ENCODE data around the gene LHPP.

Gene LHPP

DNA sequence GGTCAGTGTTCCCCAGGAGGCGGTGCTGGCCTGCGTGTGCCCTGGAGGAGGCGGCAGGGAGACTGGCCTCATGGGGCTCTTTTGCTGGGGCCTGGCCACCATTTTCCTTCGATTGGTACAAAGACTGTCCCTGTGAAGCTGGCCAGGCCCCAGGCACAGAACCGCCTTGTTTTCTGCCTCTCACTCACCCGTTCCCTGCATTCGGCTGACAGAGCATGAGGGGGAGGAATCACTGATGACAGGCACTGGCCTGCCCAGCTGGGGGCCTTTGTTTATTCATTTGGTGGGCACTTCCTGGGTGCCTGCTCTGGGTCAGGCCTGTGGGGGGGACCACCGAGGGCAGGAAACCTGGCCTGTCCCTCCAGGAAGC, 143.4 kb downstream of the LHPP start:
- H2BK15ac ChIP-seq (replicated peaks; ENCODE audit: low read depth): no peak overlapping the region
- H3K4me3 ChIP-seq (ENCODE audit: low read length): no peak overlapping the region
- no peaks in the 10 kb centered on the region for H3K27me3 ChIP-seq (ENCODE audit: insufficient read depth, low read length, poor library complexity)
- no peak overlapping the region for H3K4me2 ChIP-seq (ENCODE audit: low read length)
- no peak overlapping the region for H2BK5ac ChIP-seq (ENCODE audit: low read length)
- no peak for DNase-seq
- no peaks in the 10 kb centered on the region for H3K36me3 ChIP-seq (ENCODE audit: control insufficient read depth, insufficient read depth, low read length)
- no CpG with 5 or more reads among the region's 8 CpGs for WGBS (ENCODE audit: extremely low coverage, insufficient coverage, low lambda C conversion rate)
- H3K79me2 ChIP-seq (ENCODE audit: control insufficient read depth, insufficient read depth, low read length): no peaks in the 10 kb centered on the region
- no peak overlapping the region for H3K18ac ChIP-seq (ENCODE audit: low read length)
- H2AK5ac ChIP-seq (ENCODE audit: low read length): no peak overlapping the region
- H3K4ac ChIP-seq (ENCODE audit: low read depth, low read length): no peak overlapping the region
- no peak overlapping the region for H4K5ac ChIP-seq (ENCODE audit: low read length)
- H2BK120ac ChIP-seq (ENCODE audit: low read depth, low read length): no peak overlapping the region
- H3K4me1 ChIP-seq (ENCODE audit: control insufficient read depth, low read depth, low read length): no peaks in the 10 kb centered on the region
- H3K9ac ChIP-seq (ENCODE audit: low read length): no peak overlapping the region
- H3K27ac ChIP-seq (ENCODE audit: low read depth, low read length): no peak overlapping the region
- H3K23ac ChIP-seq (ENCODE audit: low read length): no peak overlapping the region
- no peak overlapping the region for H4K8ac ChIP-seq (ENCODE audit: low read depth, low read length)
- H3K79me1 ChIP-seq (ENCODE audit: low read length): no peaks in the 10 kb centered on the region
- H3K56ac ChIP-seq (ENCODE audit: low read length): no peak overlapping the region

DNA sequence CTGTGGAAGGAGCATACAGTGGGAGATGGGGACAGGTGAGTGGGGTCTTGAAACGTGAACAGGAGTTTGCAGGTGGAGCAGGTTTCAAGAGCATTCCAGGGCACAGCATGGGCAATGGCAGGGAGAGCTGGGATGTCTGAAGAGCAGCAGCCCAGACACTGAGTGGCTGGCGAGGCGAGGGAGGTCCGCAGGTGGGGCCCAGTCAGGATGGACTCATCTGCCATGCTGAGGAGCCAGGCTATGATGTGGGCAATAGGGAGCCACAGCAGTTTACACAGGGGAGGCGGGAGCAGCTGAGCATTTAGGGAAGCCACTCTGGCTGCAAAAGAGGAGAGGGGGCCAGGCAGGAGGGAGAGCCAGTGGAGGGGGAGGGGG, 143.8 kb downstream of the LHPP start:
- H3K23ac ChIP-seq (ENCODE audit: low read length): no peak overlapping the region
- no peak for DNase-seq
- no peak overlapping the region for H2BK15ac ChIP-seq (replicated peaks; ENCODE audit: low read depth)
- no peak overlapping the region for H3K4ac ChIP-seq (ENCODE audit: low read depth, low read length)
- no peak overlapping the region for H3K9ac ChIP-seq (ENCODE audit: low read length)
- no CpG with 5 or more reads among the region's 5 CpGs for WGBS (ENCODE audit: extremely low coverage, insufficient coverage, low lambda C conversion rate)
- H3K27me3 ChIP-seq (ENCODE audit: insufficient read depth, low read length, poor library complexity): no peaks in the 10 kb centered on the region
- H3K36me3 ChIP-seq (ENCODE audit: control insufficient read depth, insufficient read depth, low read length): no peaks in the 10 kb centered on the region
- no peaks in the 10 kb centered on the region for H3K79me1 ChIP-seq (ENCODE audit: low read length)
- no peak overlapping the region for H2AK5ac ChIP-seq (ENCODE audit: low read length)
- no peaks in the 10 kb centered on the region for H3K4me1 ChIP-seq (ENCODE audit: control insufficient read depth, low read depth, low read length)
- H3K4me3 ChIP-seq (ENCODE audit: low read length): no peak overlapping the region
- no peak overlapping the region for H3K27ac ChIP-seq (ENCODE audit: low read depth, low read length)
- H3K79me2 ChIP-seq (ENCODE audit: control insufficient read depth, insufficient read depth, low read length): no peaks in the 10 kb centered on the region
- no peak overlapping the region for H4K5ac ChIP-seq (ENCODE audit: low read length)
- H3K18ac ChIP-seq (ENCODE audit: low read length): no peak overlapping the region
- no peak overlapping the region for H3K56ac ChIP-seq (ENCODE audit: low read length)
- no peak overlapping the region for H2BK5ac ChIP-seq (ENCODE audit: low read length)
- no peak overlapping the region for H4K8ac ChIP-seq (ENCODE audit: low read depth, low read length)
- no peak overlapping the region for H3K4me2 ChIP-seq (ENCODE audit: low read length)
- H2BK120ac ChIP-seq (ENCODE audit: low read depth, low read length): no peak overlapping the region

DNA sequence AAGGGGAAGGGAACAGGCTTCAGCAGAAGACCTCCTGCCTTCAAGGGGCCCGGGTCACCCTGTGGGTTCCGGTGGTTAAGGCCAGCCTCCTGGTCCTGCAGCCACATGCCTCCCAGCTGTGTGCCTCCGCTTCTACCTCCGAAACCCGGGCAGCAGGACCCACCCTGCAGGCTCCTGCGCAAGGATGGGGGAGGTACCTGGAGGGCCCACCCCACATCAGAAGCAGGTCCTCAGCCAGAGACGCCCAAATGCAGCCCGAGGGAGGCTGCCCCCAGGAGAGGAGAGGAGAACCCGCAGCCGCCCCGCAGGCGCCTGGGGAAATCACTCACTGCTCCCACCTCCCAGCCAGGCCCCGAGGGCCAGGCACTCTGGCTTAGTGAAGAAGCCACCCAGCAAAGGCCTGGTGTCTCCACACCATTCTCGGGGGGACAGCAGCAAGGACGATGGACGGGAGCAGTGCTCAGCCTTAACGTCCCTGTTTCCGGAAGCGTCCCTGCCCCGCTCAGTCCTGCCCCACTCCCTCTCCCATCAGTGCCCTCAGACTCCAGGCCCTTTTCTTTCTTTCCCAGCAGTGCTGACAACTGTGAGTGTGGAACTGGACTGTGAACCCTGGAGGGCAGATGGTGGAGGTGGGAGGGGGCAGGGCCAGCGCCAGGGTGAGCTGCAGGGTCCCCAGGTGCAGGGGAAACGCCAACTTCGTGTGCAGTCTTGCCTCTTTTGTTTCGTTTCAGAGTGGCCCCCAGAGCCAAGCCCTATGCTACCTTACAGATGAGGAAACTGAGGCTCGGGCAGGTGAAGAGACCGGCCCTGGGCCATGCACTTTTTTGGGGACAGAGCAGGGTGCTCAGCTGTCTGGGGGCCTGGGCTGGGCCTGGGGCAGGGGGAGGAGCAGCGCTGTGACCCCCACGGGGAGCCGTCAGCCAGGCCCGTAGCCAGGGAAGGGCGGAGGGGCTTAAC, 144.5 kb downstream of the LHPP start:
- WGBS (ENCODE audit: extremely low coverage, insufficient coverage, low lambda C conversion rate): no CpG with 5 or more reads among the region's 31 CpGs

GRCh38 chr10:124606822-124607221, 145.2 kb downstream of the LHPP start:
- no CpG with 5 or more reads among the region's 10 CpGs for WGBS (ENCODE audit: extremely low coverage, insufficient coverage, low lambda C conversion rate)
- DNase-seq: no peak

More for the DNA sequence above, 144.5 kb downstream of the LHPP start:
- no peak overlapping the region for H3K18ac ChIP-seq (ENCODE audit: low read length)
- H4K5ac ChIP-seq (ENCODE audit: low read length): no peak overlapping the region
- no peak overlapping the region for H3K56ac ChIP-seq (ENCODE audit: low read length)
- H3K27ac ChIP-seq (ENCODE audit: low read depth, low read length): no peak overlapping the region
- no peak overlapping the region for H3K9ac ChIP-seq (ENCODE audit: low read length)
- H3K79me2 ChIP-seq (ENCODE audit: control insufficient read depth, insufficient read depth, low read length): no peaks in the 10 kb centered on the region
- no peak overlapping the region for H2BK120ac ChIP-seq (ENCODE audit: low read depth, low read length)
- no peak overlapping the region for H2BK5ac ChIP-seq (ENCODE audit: low read length)
- no peaks in the 10 kb centered on the region for H3K27me3 ChIP-seq (ENCODE audit: insufficient read depth, low read length, poor library complexity)
- no peak overlapping the region for H3K4me3 ChIP-seq (ENCODE audit: low read length)
- DNase-seq: no peak
- no peak overlapping the region for H3K4ac ChIP-seq (ENCODE audit: low read depth, low read length)
- H2BK15ac ChIP-seq (replicated peaks; ENCODE audit: low read depth): no peak overlapping the region
- no peak overlapping the region for H3K23ac ChIP-seq (ENCODE audit: low read length)
- H2AK5ac ChIP-seq (ENCODE audit: low read length): no peak overlapping the region
- no peak overlapping the region for H4K8ac ChIP-seq (ENCODE audit: low read depth, low read length)
- no peaks in the 10 kb centered on the region for H3K4me1 ChIP-seq (ENCODE audit: control insufficient read depth, low read depth, low read length)
- H3K36me3 ChIP-seq (ENCODE audit: control insufficient read depth, insufficient read depth, low read length): no peaks in the 10 kb centered on the region
- no peak overlapping the region for H3K4me2 ChIP-seq (ENCODE audit: low read length)
- H3K79me1 ChIP-seq (ENCODE audit: low read length): no peaks in the 10 kb centered on the region

DNA sequence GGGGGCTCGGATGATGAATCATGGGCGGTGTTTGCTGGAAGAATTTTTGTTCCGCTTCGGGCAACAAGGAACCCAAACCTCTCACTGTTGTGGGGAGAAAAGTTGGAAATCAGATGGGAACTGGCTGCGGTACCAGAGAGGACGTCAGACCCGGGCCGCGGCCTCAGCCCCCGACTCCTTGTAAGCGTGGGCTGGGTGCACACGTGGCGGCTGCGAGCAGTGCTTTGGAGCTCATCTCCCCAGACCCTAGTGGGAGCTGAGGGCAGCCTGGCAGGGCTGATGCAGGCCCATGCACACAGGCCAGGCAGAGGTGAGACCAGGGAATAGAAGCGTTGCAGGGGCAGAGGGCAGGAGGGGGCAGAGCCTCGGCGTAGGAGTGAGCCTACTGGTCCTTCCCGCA, 146.1 kb downstream of the LHPP start:
- Histone ChIP-seq H3K79me2 (ENCODE audit: control insufficient read depth, insufficient read depth, low read length) (no peaks in the 10 kb centered on the region), H3K4ac (ENCODE audit: low read depth, low read length) (no peak overlapping the region), H3K4me3 (ENCODE audit: low read length) (no peak overlapping the region), H3K27ac (ENCODE audit: low read depth, low read length) (no peak overlapping the region), H4K5ac (ENCODE audit: low read length) (no peak overlapping the region), H2BK5ac (ENCODE audit: low read length) (no peak overlapping the region), H3K36me3 (ENCODE audit: control insufficient read depth, insufficient read depth, low read length) (no peaks in the 10 kb centered on the region), H3K27me3 (ENCODE audit: insufficient read depth, low read length, poor library complexity) (no peaks in the 10 kb centered on the region), H2BK15ac (replicated peaks; ENCODE audit: low read depth) (no peak overlapping the region), H3K23ac (ENCODE audit: low read length) (no peak overlapping the region), H3K9ac (ENCODE audit: low read length) (no peak overlapping the region), H3K4me1 (ENCODE audit: control insufficient read depth, low read depth, low read length) (no peaks in the 10 kb centered on the region), H3K79me1 (ENCODE audit: low read length) (no peaks in the 10 kb centered on the region), H3K4me2 (ENCODE audit: low read length) (no peak overlapping the region), H2BK120ac (ENCODE audit: low read depth, low read length) (no peak overlapping the region), H2AK5ac (ENCODE audit: low read length) (no peak overlapping the region), H3K18ac (ENCODE audit: low read length) (no peak overlapping the region), H3K56ac (ENCODE audit: low read length) (no peak overlapping the region), H4K8ac (ENCODE audit: low read depth, low read length) (no peak overlapping the region)
- WGBS (ENCODE audit: extremely low coverage, insufficient coverage, low lambda C conversion rate): no CpG with 5 or more reads among the region's 18 CpGs
- no peak for DNase-seq

More at GRCh38 chr10:124606822-124607221, 145.2 kb downstream of the LHPP start:
- no peak overlapping the region for H3K4me3 ChIP-seq (ENCODE audit: low read length)
- H3K4ac ChIP-seq (ENCODE audit: low read depth, low read length): no peak overlapping the region
- no peak overlapping the region for H3K9ac ChIP-seq (ENCODE audit: low read length)
- H3K23ac ChIP-seq (ENCODE audit: low read length): no peak overlapping the region
- no peak overlapping the region for H3K18ac ChIP-seq (ENCODE audit: low read length)
- H3K27me3 ChIP-seq (ENCODE audit: insufficient read depth, low read length, poor library complexity): no peaks in the 10 kb centered on the region
- H3K79me2 ChIP-seq (ENCODE audit: control insufficient read depth, insufficient read depth, low read length): no peaks in the 10 kb centered on the region
- no peak overlapping the region for H4K8ac ChIP-seq (ENCODE audit: low read depth, low read length)
- no peaks in the 10 kb centered on the region for H3K36me3 ChIP-seq (ENCODE audit: control insufficient read depth, insufficient read depth, low read length)
- H3K79me1 ChIP-seq (ENCODE audit: low read length): no peaks in the 10 kb centered on the region
- no peak overlapping the region for H3K4me2 ChIP-seq (ENCODE audit: low read length)
- no peak overlapping the region for H3K27ac ChIP-seq (ENCODE audit: low read depth, low read length)
- no peak overlapping the region for H2AK5ac ChIP-seq (ENCODE audit: low read length)
- no peak overlapping the region for H2BK15ac ChIP-seq (replicated peaks; ENCODE audit: low read depth)
- no peak overlapping the region for H2BK120ac ChIP-seq (ENCODE audit: low read depth, low read length)
- H2BK5ac ChIP-seq (ENCODE audit: low read length): no peak overlapping the region
- H3K4me1 ChIP-seq (ENCODE audit: control insufficient read depth, low read depth, low read length): no peaks in the 10 kb centered on the region
- peak overlapping the region; percentile 42 for H3K56ac ChIP-seq (ENCODE audit: low read length)
- H4K5ac ChIP-seq (ENCODE audit: low read length): no peak overlapping the region

Data from mesendoderm (in vitro differentiated cells).